ENCODE data around the gene CDC42SE1.

GRCh38 chr1:151054971-151055547 lies 4.4 kb downstream of the CDC42SE1 start:
- TF ChIP-seq ZNF140 (CRISPR knock-in tag; IDR thresholded peaks at IDR 0.05) = no peak
- no peak for TF ChIP-seq CTCF (IDR thresholded peaks at IDR 0.05 in 2 of 3, conservative IDR thresholded peaks at IDR 0.05 in 1 of 3; ENCODE audit: insufficient read depth in 2 of 3, low read depth in 1 of 3, low read length in 3 of 3)
- TF ChIP-seq NFRKB (IDR thresholded peaks at IDR 0.05; ENCODE audit: low read depth) = no peak; the same call in none of the 2 replicates
- TF ChIP-seq ZZZ3 (IDR thresholded peaks at IDR 0.05) = no peak
- no peak for TF ChIP-seq CGGBP1 (CRISPR knock-in tag; IDR thresholded peaks at IDR 0.05)
- TF ChIP-seq KDM1A (IDR thresholded peaks at IDR 0.05) = peak; percentile 92 to 93
- TF ChIP-seq ZNF318 (IDR thresholded peaks at IDR 0.05; ENCODE audit: borderline replicate concordance in 1 of 2, low read depth in 1 of 2) = no peak
- TF ChIP-seq PYGO2 (tag; IDR thresholded peaks at IDR 0.05) = no peak
- no peak for TF ChIP-seq ZNF512 (tag; IDR thresholded peaks at IDR 0.05)
- TF ChIP-seq PHF8 (IDR thresholded peaks at IDR 0.05; ENCODE audit: borderline replicate concordance, low read length) = no peak
- TF ChIP-seq ZNF589 (CRISPR knock-in tag; IDR thresholded peaks at IDR 0.05; ENCODE audit: low read depth) = peak; percentile 43; the same call in 1 of the 2 replicates
- no peak for TF ChIP-seq THAP7 (CRISPR knock-in tag; IDR thresholded peaks at IDR 0.05)
- TF ChIP-seq JUN (IDR thresholded peaks at IDR 0.05; ENCODE audit: borderline replicate concordance, low read depth, low read length) = no peak
- TF ChIP-seq JUN (CRISPR knock-in tag; IDR thresholded peaks at IDR 0.05; ENCODE audit: borderline replicate concordance) = no peak
- peak; percentile 98 for TF ChIP-seq ATF3 (IDR thresholded peaks at IDR 0.05)
- no peak for TF ChIP-seq ATF3 (CRISPR knock-in tag; conservative IDR thresholded peaks at IDR 0.05)

Measured in K562 (cell line).